Endothelial cell (in vitro differentiated cells): ENCODE results near the gene IP6K2. TPM values are rescaled to one million over a fixed set of nuclear protein-coding genes. Genes with fewer than 3 reads are reported as not detected.

Experiments used
- DNase-seq: peaks from one replicate; pipeline ENCODE4 v3.0.0; 2021; ENCODE audit warnings: low spot score
- H3K27ac Mint-ChIP-seq: one replicate; pipeline ENCODE4 v1.8.0; 2021; ENCODE audit warnings: mixed read lengths, inconsistent platforms; ENCODE audit not compliant: unreplicated experiment
- H3K27me3 Mint-ChIP-seq: one replicate; pipeline ENCODE4 v1.8.0; 2021; ENCODE audit warnings: mild to moderate bottlenecking, moderate library complexity, mixed read lengths, inconsistent platforms; ENCODE audit not compliant: unreplicated experiment
- H3K36me3 Mint-ChIP-seq: one replicate; pipeline ENCODE4 v1.8.0; 2021; ENCODE audit warnings: mild to moderate bottlenecking, low read depth, mixed read lengths, inconsistent platforms; ENCODE audit not compliant: unreplicated experiment
- H3K4me1 Mint-ChIP-seq: one replicate; pipeline ENCODE4 v1.8.0; 2021; ENCODE audit warnings: mild to moderate bottlenecking, mixed read lengths, inconsistent platforms; ENCODE audit not compliant: unreplicated experiment
- H3K4me3 Mint-ChIP-seq: one replicate; pipeline ENCODE4 v1.8.0; 2021; ENCODE audit warnings: mild to moderate bottlenecking, mixed read lengths, inconsistent platforms; ENCODE audit not compliant: unreplicated experiment
- H3K9me3 Mint-ChIP-seq: one replicate; pipeline ENCODE4 v1.8.0; 2021; ENCODE audit warnings: mixed read lengths, inconsistent platforms; ENCODE audit not compliant: unreplicated experiment
- total RNA-seq: library from RNA; stranded (reverse); fragmentation: NEBNext Ultra II Directional; extraction: Animal tissue kit (Norgen Biotek cat#: 25700); gene quantifications from one replicate; pipeline ENCODE4 v1.2.1, GENCODE V29; 2021; ENCODE audit not compliant: unreplicated experiment
- TF ChIP-seq, protein P1 (sequence below): fragments of 200-600 bp; sonication (generic); IDR thresholded peaks from one replicate; pipeline ENCODE4 v1.5.0; 2021; ENCODE audit warnings: antibody characterized with exemption; ENCODE audit not compliant: unreplicated experiment

Gene IP6K2
- total RNA-seq, 1 donor from 2014 or later, result 87.9 TPM

DNA sequence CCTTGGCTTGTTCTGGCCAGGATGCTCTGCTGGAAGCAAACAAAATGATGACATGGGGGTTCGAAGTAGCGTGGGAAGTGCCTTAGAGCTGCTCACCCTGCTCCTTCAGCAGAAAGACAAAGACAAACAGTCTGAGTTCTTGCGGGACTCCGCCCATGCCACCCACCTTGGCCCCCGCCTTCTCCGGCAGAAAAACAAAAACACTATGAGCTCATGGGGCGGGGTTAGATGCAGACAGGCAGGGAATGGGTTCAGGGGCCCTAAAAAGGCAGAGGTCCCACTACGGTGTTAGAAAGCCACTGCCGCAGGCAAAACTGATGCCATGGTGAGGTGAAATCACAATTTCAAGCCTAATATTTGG is 21.6 kb downstream of the IP6K2 start:
- peaks cover 6% of the 10 kb centered on the region for H3K4me1 Mint-ChIP-seq
- no peaks in the 10 kb centered on the region for H3K9me3 Mint-ChIP-seq
- peaks cover 38% of the 10 kb centered on the region for H3K36me3 Mint-ChIP-seq
- peak overlapping the region; percentile 53 for H3K4me3 Mint-ChIP-seq
- DNase-seq, result no peak
- TF ChIP-seq, protein P1, sequence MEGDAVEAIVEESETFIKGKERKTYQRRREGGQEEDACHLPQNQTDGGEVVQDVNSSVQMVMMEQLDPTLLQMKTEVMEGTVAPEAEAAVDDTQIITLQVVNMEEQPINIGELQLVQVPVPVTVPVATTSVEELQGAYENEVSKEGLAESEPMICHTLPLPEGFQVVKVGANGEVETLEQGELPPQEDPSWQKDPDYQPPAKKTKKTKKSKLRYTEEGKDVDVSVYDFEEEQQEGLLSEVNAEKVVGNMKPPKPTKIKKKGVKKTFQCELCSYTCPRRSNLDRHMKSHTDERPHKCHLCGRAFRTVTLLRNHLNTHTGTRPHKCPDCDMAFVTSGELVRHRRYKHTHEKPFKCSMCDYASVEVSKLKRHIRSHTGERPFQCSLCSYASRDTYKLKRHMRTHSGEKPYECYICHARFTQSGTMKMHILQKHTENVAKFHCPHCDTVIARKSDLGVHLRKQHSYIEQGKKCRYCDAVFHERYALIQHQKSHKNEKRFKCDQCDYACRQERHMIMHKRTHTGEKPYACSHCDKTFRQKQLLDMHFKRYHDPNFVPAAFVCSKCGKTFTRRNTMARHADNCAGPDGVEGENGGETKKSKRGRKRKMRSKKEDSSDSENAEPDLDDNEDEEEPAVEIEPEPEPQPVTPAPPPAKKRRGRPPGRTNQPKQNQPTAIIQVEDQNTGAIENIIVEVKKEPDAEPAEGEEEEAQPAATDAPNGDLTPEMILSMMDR, result no peak
- H3K27ac Mint-ChIP-seq, result peak overlapping the region; percentile 48
- no peaks in the 10 kb centered on the region for H3K27me3 Mint-ChIP-seq

DNA sequence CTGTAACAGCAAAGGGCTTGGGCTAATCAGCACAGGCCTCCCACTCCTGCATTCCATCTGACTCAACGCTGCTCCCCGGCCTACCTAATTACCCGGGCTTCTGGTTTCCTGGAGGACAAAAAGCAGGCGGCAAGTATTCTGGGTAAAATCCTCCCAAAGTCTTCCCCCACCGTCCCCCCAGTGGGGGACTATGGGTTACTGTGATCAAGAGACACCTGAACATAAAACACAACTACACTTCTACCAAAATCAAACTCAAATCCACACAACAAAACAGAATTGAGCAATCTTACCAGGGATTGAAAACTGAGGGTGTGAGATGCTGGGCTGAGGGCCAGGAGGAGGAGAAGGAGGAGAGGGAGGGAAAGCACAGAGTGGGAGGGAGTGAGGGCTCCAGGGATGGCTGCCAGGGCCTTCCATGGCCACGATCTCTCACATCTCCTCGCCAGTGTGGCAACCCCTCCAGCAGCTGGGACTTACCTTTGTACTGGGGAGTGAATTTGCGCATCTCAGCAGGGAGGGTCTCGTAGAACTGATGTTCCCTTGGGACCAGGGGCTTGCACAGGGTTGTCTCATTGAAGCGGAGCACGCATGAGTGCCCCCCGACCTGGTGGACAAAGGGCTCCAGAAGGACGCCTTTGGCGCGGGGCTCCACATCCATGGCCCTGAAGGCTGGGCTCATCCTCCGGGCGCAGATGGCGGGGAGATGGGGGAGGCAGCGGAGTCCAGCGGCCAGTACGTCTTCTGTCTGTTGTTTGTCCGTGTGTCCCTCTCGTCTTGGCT is 22.2 kb downstream of the IP6K2 start:
- Mint-ChIP-seq H3K4me3 (no peak overlapping the region), H3K4me1 (peaks cover 3% of the 10 kb centered on the region), H3K27ac (no peak overlapping the region), H3K27me3 (peaks cover 1% of the 10 kb centered on the region), H3K36me3 (peaks cover 42% of the 10 kb centered on the region), H3K9me3 (no peaks in the 10 kb centered on the region)
- DNase-seq, result no peak
- TF ChIP-seq, protein P1, result no peak

DNA sequence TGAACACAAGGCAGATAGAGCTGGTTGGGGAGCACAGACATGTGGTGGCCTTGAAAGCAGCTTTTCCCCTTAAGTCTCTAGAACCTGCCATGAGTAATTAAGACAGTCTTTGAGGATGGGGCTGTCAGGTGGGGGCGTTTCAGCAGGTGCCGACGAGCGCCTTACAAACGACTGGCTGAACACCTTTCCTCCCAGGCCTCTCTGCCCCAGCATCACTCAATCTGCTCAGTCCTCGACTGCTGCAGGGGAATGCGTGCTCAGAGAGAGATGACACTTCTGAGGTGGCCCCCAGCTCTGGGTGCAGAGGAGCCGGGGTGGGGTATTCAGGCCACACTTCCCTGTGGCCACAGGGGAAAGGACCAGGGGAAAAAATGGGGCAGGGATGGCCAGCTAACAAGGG is 23.2 kb downstream of the IP6K2 start:
- TF ChIP-seq, protein P1, result no peak
- Mint-ChIP-seq H3K9me3 (no peaks in the 10 kb centered on the region), H3K4me3 (no peak overlapping the region), H3K4me1 (no peaks in the 10 kb centered on the region), H3K27ac (no peak overlapping the region), H3K27me3 (peaks cover 1% of the 10 kb centered on the region), H3K36me3 (peaks cover 38% of the 10 kb centered on the region)
- DNase-seq, result no peak

DNA sequence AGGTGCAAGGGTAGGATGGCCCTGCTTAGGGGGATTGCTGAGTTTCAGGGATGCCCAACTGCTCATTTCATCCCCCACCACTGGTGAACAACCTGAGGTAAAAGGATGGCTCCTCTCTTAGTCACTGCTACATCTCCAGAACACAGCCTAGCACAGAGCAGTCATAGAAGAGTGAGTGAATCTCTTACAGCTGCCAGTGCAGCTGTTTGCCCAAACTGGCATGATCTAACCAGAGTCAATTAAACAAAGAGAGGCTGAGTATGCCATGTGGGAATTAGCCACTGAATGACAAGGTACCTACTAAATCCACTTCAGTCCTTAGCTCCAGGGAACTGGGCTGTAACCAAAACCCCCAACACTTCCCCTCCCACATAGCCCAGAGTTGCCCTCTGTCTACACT is 24.5 kb downstream of the IP6K2 start:
- H3K9me3 Mint-ChIP-seq, result no peaks in the 10 kb centered on the region
- H3K4me1 Mint-ChIP-seq, result no peaks in the 10 kb centered on the region
- H3K4me3 Mint-ChIP-seq, result no peak overlapping the region
- no peak for DNase-seq
- TF ChIP-seq, protein P1, result no peak
- H3K27me3 Mint-ChIP-seq, result peaks cover 1% of the 10 kb centered on the region
- peaks cover 41% of the 10 kb centered on the region for H3K36me3 Mint-ChIP-seq
- no peak overlapping the region for H3K27ac Mint-ChIP-seq

DNA sequence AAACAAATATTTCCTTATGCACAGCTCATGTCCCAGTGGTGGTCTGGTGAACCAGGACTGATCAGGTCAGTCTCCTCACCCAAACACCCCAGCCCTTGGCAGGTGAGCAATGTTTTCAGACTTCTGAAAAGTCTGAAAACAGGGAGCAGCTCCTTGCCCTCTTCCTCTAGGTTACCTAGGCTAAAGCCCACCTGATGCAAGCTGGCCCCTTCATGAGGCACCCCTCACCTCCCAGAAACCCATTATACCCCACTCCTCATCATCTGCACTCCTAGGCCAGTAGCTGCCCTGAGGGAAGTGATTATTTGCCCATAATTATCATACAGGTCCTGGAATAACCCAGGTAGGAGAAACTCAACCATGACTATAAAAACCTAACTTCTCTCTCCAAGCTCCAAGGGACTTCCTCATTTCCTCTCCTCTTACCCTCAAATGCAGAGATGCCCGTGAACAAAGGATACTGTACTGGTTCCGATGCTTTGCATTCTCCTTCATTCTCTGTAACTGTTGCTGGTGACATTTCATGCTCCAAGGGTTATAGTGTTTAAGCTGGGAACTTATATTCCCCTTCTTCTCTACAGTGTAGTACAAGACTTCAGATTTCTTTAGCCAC is 26.1 kb downstream of the IP6K2 start:
- Mint-ChIP-seq H3K4me1 (peaks cover 5% of the 10 kb centered on the region), H3K4me3 (peak overlapping the region; percentile 76), H3K36me3 (peaks cover 42% of the 10 kb centered on the region), H3K9me3 (no peaks in the 10 kb centered on the region), H3K27ac (peak overlapping the region; percentile 32), H3K27me3 (peaks cover 7% of the 10 kb centered on the region)
- TF ChIP-seq, protein P1, result no peak
- DNase-seq, result no peak
